ENCODE measurements around the gene PIGN.
"Not testable (repeated sequence)": the region's sequence is repeated elsewhere in the genome, so short reads cannot be mapped to it uniquely, and the experiment has no call there.

Gene PIGN

GRCh38 chr18:62177271-62177670 lies 9.6 kb downstream of the PIGN start:
- DNase-seq = no peak

GRCh38 chr18:62175521-62175920 lies 11.3 kb downstream of the PIGN start:
- DNase-seq = no peak

- no peak for DNase-seq
Measured at GRCh38 chr18:62172298-62172697, 14.6 kb downstream of the PIGN start.

GRCh38 chr18:62170857-62171256 lies 16.0 kb downstream of the PIGN start:
- no peak for DNase-seq

- not testable (repeated sequence) for DNase-seq
Measured at GRCh38 chr18:62166524-62166923, 20.3 kb downstream of the PIGN start.

- DNase-seq = no peak
Measured at GRCh38 chr18:62165583-62165982, 21.3 kb downstream of the PIGN start.

GRCh38 chr18:62164855-62165487 lies 21.9 kb downstream of the PIGN start:
- no peak for DNase-seq

GRCh38 chr18:62164310-62164709 lies 22.5 kb downstream of the PIGN start:
- no peak for DNase-seq

GRCh38 chr18:62157843-62158242 lies 29.0 kb downstream of the PIGN start:
- no peak for DNase-seq

- DNase-seq = no peak
Measured at GRCh38 chr18:62152844-62153243, 34.0 kb downstream of the PIGN start.

- no peak for DNase-seq
Measured at GRCh38 chr18:62151068-62151771, 35.6 kb downstream of the PIGN start.

- no peak for DNase-seq
Measured at GRCh38 chr18:62144338-62144737, 42.5 kb downstream of the PIGN start.

- no peak for DNase-seq
Measured at GRCh38 chr18:62140259-62140658, 46.6 kb downstream of the PIGN start.

GRCh38 chr18:62138461-62139235 lies 48.2 kb downstream of the PIGN start:
- DNase-seq = no peak

- DNase-seq = peak; percentile 72
Measured at GRCh38 chr18:62131301-62131909, 55.5 kb downstream of the PIGN start.

GRCh38 chr18:62128157-62128556 lies 58.7 kb downstream of the PIGN start:
- no peak for DNase-seq

- no peak for DNase-seq
Measured at GRCh38 chr18:62126737-62127136, 60.1 kb downstream of the PIGN start.

- DNase-seq = no peak
Measured at GRCh38 chr18:62125702-62126101, 61.2 kb downstream of the PIGN start.

- DNase-seq = no peak
Measured at GRCh38 chr18:62122330-62122729, 64.5 kb downstream of the PIGN start.

- no peak for DNase-seq
Measured at GRCh38 chr18:62119884-62120283, 67.0 kb downstream of the PIGN start.

- no peak for DNase-seq
Measured at GRCh38 chr18:62118328-62118727, 68.5 kb downstream of the PIGN start.

- DNase-seq = no peak
Measured at GRCh38 chr18:62109676-62110075, 77.2 kb downstream of the PIGN start.

- DNase-seq = no peak
Measured at GRCh38 chr18:62107881-62108280, 79.0 kb downstream of the PIGN start.

- no peak for DNase-seq
Measured at GRCh38 chr18:62106271-62106670, 80.6 kb downstream of the PIGN start.
